Measurements from ENCODE around the gene TCP1. TPM values are rescaled to one million over a fixed set of nuclear protein-coding genes. Genes with fewer than 3 reads are reported as not detected.

Gene TCP1
- total and polyA plus RNA-seq, 2 of the 13 experiments (the other 11 are each of a cell fraction or from before 2014, with no cell fraction given), result 116 to 553 TPM

DNA sequence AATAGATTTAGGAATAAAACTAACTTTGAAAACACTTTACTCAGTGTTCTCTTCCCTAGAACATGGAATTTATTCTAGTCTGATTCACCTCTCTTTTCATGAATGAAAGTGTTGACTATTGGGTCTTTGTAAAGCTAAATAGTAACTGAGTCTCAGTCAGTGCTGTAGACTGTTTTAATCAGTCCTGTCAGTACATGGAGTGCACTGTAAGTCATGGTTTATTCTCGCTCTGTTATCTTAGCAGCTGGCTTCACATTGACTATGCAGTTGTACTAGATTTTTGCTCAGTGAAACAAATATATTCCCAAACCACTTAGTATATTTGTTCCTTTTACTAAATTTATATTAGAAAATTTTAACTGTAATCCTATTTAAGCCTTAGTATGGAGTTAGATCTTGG is 42.6 kb downstream of the TCP1 start (continued):
- TF ChIP-seq, protein P1, sequence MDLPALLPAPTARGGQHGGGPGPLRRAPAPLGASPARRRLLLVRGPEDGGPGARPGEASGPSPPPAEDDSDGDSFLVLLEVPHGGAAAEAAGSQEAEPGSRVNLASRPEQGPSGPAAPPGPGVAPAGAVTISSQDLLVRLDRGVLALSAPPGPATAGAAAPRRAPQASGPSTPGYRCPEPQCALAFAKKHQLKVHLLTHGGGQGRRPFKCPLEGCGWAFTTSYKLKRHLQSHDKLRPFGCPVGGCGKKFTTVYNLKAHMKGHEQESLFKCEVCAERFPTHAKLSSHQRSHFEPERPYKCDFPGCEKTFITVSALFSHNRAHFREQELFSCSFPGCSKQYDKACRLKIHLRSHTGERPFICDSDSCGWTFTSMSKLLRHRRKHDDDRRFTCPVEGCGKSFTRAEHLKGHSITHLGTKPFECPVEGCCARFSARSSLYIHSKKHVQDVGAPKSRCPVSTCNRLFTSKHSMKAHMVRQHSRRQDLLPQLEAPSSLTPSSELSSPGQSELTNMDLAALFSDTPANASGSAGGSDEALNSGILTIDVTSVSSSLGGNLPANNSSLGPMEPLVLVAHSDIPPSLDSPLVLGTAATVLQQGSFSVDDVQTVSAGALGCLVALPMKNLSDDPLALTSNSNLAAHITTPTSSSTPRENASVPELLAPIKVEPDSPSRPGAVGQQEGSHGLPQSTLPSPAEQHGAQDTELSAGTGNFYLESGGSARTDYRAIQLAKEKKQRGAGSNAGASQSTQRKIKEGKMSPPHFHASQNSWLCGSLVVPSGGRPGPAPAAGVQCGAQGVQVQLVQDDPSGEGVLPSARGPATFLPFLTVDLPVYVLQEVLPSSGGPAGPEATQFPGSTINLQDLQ (CRISPR knock-in tag; IDR thresholded peaks at IDR 0.05), result no peak
- TF ChIP-seq ELF4 (CRISPR knock-in tag; IDR thresholded peaks at IDR 0.05; ENCODE audit: borderline replicate concordance) (no peak), ZNF431 (CRISPR knock-in tag; IDR thresholded peaks at IDR 0.05; ENCODE audit: borderline replicate concordance, low read depth) (no peak), EZH2 (conservative IDR thresholded peaks at IDR 0.05; ENCODE audit: low read depth, low read length) (no peak)
- TF ChIP-seq, protein P2, sequence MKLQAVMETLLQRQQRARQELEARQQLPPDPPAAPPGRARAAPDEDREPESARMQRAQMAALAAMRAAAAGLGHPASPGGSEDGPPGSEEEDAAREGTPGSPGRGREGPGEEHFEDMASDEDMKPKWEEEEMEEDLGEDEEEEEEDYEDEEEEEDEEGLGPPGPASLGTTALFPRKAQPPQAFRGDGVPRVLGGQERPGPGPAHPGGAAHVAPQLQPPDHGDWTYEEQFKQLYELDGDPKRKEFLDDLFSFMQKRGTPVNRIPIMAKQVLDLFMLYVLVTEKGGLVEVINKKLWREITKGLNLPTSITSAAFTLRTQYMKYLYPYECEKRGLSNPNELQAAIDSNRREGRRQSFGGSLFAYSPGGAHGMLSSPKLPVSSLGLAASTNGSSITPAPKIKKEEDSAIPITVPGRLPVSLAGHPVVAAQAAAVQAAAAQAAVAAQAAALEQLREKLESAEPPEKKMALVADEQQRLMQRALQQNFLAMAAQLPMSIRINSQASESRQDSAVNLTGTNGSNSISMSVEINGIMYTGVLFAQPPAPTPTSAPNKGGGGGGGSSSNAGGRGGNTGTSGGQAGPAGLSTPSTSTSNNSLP (IDR thresholded peaks at IDR 0.05; ENCODE audit: low read depth, low read length), result no peak

- Histone ChIP-seq H3K9ac (ENCODE audit: insufficient read depth, low read depth, low read length) (no peak overlapping the region), H3K4me2 (ENCODE audit: low read depth, low read length) (no peak overlapping the region), H3K4me1 (ENCODE audit: insufficient read depth, low read length) (no peaks in the 10 kb centered on the region), H3K9me3 (ENCODE audit: low read length) (no peaks in the 10 kb centered on the region), H2AFZ (ENCODE audit: low read length) (no peak overlapping the region), H4K20me1 (ENCODE audit: insufficient read depth, low read length) (0 out of 2 replicates have a peak, but pooled peaks cover 4% of the 10 kb centered on the region), H3K27me3 (ENCODE audit: control insufficient read depth in 1 of 2, insufficient read depth in 2 of 2, low read length in 2 of 2) (no peaks in the 10 kb centered on the region), H3K27ac (ENCODE audit: extremely low read length, insufficient read depth, low read length) (no peak overlapping the region), H3K79me2 (ENCODE audit: insufficient read depth, low read length) (peaks cover 30% of the 10 kb centered on the region), H3K4me3 (replicated peaks in 1 of 3; ENCODE audit: insufficient read depth in 1 of 3, low read depth in 2 of 3, low read length in 3 of 3) (no peak overlapping the region), H3K36me3 (replicated peaks in 1 of 2; ENCODE audit: control insufficient read depth in 1 of 2, insufficient read depth in 2 of 2, low read length in 2 of 2) (peaks cover 29 to 89% of the 10 kb centered on the region in 2 experiments)
- ATAC-seq (no peak), DNase-seq (ENCODE audit: low spot score) (no peak), FAIRE-seq (no peak)
- no TSS peak for BruUV-seq (replicated peaks)
- WGBS (ENCODE audit: low lambda C conversion rate), result 98% methylated on average over 7 of the region's 7 CpGs
- in situ Hi-C loops (cut with HindIII; ENCODE audit: extremely low pct_ligation_motif_present, low pct_unique_long_range_greater_than_20kb) (no loop called here), intact Hi-C loops (cut with micrococcal nuclease; ENCODE audit: unreplicated experiment) (no loop called here)
- CTCF ChIA-PET (ENCODE audit: low intra/inter-chr PET ratio, low total read pairs), result no interaction called here
- POLR2A ChIA-PET, result interaction anchor here (1.1 kb wide), 1 partner anchor 13 kb away, joined by 3 read pairs; no protein-coding TSS in a partner anchor
- TF ChIP-seq ATF1 (CRISPR knock-in tag; IDR thresholded peaks at IDR 0.05) (no peak), E2F1 (CRISPR knock-in tag; IDR thresholded peaks at IDR 0.05) (no peak), ZNF703 (CRISPR knock-in tag; IDR thresholded peaks at IDR 0.05; ENCODE audit: borderline replicate concordance) (no peak), ZNF124 (CRISPR knock-in tag; IDR thresholded peaks at IDR 0.05) (no peak), ARNTL (CRISPR knock-in tag; IDR thresholded peaks at IDR 0.05) (no peak)
- TF ChIP-seq, protein P3, sequence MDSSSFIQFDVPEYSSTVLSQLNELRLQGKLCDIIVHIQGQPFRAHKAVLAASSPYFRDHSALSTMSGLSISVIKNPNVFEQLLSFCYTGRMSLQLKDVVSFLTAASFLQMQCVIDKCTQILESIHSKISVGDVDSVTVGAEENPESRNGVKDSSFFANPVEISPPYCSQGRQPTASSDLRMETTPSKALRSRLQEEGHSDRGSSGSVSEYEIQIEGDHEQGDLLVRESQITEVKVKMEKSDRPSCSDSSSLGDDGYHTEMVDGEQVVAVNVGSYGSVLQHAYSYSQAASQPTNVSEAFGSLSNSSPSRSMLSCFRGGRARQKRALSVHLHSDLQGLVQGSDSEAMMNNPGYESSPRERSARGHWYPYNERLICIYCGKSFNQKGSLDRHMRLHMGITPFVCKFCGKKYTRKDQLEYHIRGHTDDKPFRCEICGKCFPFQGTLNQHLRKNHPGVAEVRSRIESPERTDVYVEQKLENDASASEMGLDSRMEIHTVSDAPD (CRISPR knock-in tag; IDR thresholded peaks at IDR 0.05), result no peak
- TF ChIP-seq, protein P4, sequence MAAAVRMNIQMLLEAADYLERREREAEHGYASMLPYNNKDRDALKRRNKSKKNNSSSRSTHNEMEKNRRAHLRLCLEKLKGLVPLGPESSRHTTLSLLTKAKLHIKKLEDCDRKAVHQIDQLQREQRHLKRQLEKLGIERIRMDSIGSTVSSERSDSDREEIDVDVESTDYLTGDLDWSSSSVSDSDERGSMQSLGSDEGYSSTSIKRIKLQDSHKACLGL (CRISPR knock-in tag; IDR thresholded peaks at IDR 0.05), result no peak
- TF ChIP-seq, protein P5, sequence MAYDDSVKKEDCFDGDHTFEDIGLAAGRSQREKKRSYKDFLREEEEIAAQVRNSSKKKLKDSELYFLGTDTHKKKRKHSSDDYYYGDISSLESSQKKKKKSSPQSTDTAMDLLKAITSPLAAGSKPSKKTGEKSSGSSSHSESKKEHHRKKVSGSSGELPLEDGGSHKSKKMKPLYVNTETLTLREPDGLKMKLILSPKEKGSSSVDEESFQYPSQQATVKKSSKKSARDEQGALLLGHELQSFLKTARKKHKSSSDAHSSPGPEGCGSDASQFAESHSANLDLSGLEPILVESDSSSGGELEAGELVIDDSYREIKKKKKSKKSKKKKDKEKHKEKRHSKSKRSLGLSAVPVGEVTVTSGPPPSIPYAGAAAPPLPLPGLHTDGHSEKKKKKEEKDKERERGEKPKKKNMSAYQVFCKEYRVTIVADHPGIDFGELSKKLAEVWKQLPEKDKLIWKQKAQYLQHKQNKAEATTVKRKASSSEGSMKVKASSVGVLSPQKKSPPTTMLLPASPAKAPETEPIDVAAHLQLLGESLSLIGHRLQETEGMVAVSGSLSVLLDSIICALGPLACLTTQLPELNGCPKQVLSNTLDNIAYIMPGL (CRISPR knock-in tag; IDR thresholded peaks at IDR 0.05; ENCODE audit: borderline replicate concordance in 1 of 2, low read depth in 1 of 2), result no peak
These were observed 44.3 kb downstream of the TCP1 start for GRCh38 chr6:159745081-159745480.

Data from HepG2 (cell line).